Stimulated activated CD4-positive, alpha-beta T cell treated with anti-CD3 and anti-CD28 coated beads, Interleukin-2, amount 100 ng/mL, for 48 hours (primary cell): ENCODE data around the gene PTTG1IP2.

Experiments used
- DNase-seq, 2 donors: peaks; one replicate each; pipeline ENCODE4 v3.0.0-alpha.2; 2020

PTTG1IP2 gene

GRCh38 chr7:90484706-90485105, 15.3 kb downstream of the PTTG1IP2 start:
- no peak for DNase-seq

- no peak for DNase-seq
Measured at GRCh38 chr7:90485734-90486316, 16.4 kb downstream of the PTTG1IP2 start.

- no peak for DNase-seq
Measured at GRCh38 chr7:90487808-90488207, 18.4 kb downstream of the PTTG1IP2 start.

GRCh38 chr7:90488220-90488619, 18.8 kb downstream of the PTTG1IP2 start:
- no peak for DNase-seq

GRCh38 chr7:90492250-90492649, 22.8 kb downstream of the PTTG1IP2 start:
- no peak for DNase-seq

- DNase-seq, result no peak
Measured at GRCh38 chr7:90495241-90495640, 25.8 kb downstream of the PTTG1IP2 start.

GRCh38 chr7:90502539-90502938, 33.1 kb downstream of the PTTG1IP2 start:
- no peak for DNase-seq

GRCh38 chr7:90503367-90503766, 33.9 kb downstream of the PTTG1IP2 start:
- DNase-seq, result no peak

GRCh38 chr7:90507692-90508091, 38.3 kb downstream of the PTTG1IP2 start:
- DNase-seq, result no peak

- DNase-seq, result no peak
Measured at GRCh38 chr7:90511776-90512175, 42.3 kb downstream of the PTTG1IP2 start.

GRCh38 chr7:90512821-90513254, 43.4 kb downstream of the PTTG1IP2 start:
- no peak for DNase-seq

GRCh38 chr7:90516257-90516656, 46.8 kb downstream of the PTTG1IP2 start:
- no peak for DNase-seq

GRCh38 chr7:90518630-90519029, 49.2 kb downstream of the PTTG1IP2 start:
- no peak for DNase-seq

GRCh38 chr7:90520484-90520883, 51.0 kb downstream of the PTTG1IP2 start:
- DNase-seq, result no peak

GRCh38 chr7:90530263-90530662, 60.8 kb downstream of the PTTG1IP2 start:
- no peak for DNase-seq

GRCh38 chr7:90532231-90532929, 62.9 kb downstream of the PTTG1IP2 start:
- DNase-seq, result no peak

GRCh38 chr7:90536449-90536848, 67.0 kb downstream of the PTTG1IP2 start:
- DNase-seq, result no peak

- DNase-seq, result no peak
Measured at GRCh38 chr7:90538405-90538804, 69.0 kb downstream of the PTTG1IP2 start.

- no peak for DNase-seq
Measured at GRCh38 chr7:90540406-90540805, 71.0 kb downstream of the PTTG1IP2 start.

GRCh38 chr7:90551036-90551435, 81.6 kb downstream of the PTTG1IP2 start:
- DNase-seq, result no peak

GRCh38 chr7:90552521-90552920, 83.1 kb downstream of the PTTG1IP2 start:
- DNase-seq, result no peak

GRCh38 chr7:90560730-90561129, 91.3 kb downstream of the PTTG1IP2 start:
- DNase-seq, result no peak
